Activated CD8-positive, alpha-beta T cell treated with anti-CD3 and anti-CD28 coated beads, Interleukin-2, amount 10 ng/mL, durations not matched to agents 7 days and 5 days (primary cell): ENCODE data around the gene AGPS. TPM values are rescaled to one million over a fixed set of nuclear protein-coding genes. Genes with fewer than 3 reads are reported as not detected.

Source experiments
- ATAC-seq: fragments of 150-1000 bp; cut with Tn5 transposase; one replicate; pipeline ENCODE4 v1.10.0; 2021; ENCODE audit warnings: moderate library complexity
- CTCF ChIA-PET: fragments of 350-600 bp; sonication (Branson Sonifier 250); formaldehyde crosslinking; loops from one replicate; lab custom pipeline; 2021; ENCODE audit warnings: antibody characterized with exemption; lab: Charles Lee
- POLR2A ChIA-PET: fragments of 350-600 bp; sonication (Branson Sonifier 250); formaldehyde crosslinking; loops from one replicate; lab custom pipeline; 2021; ENCODE audit warnings: antibody characterized with exemption; lab: Charles Lee
- DNase-seq: peaks from one replicate; pipeline ENCODE4 v3.0.0-alpha.2; 2020
- H3K27ac Mint-ChIP-seq: one replicate; pipeline ENCODE4 v1.8.0; 2021; ENCODE audit warnings: mild to moderate bottlenecking, mixed read lengths
- H3K27me3 Mint-ChIP-seq: one replicate; pipeline ENCODE4 v1.8.0; 2021; ENCODE audit warnings: low read depth, mixed read lengths
- H3K36me3 Mint-ChIP-seq: one replicate; pipeline ENCODE4 v1.8.0; 2021; ENCODE audit warnings: low read depth, mixed read lengths
- H3K4me1 Mint-ChIP-seq: one replicate; pipeline ENCODE4 v1.8.0; 2021; ENCODE audit warnings: low read depth, mixed read lengths
- H3K4me3 Mint-ChIP-seq: one replicate; pipeline ENCODE4 v1.8.0; 2021; ENCODE audit warnings: mild to moderate bottlenecking, mixed read lengths
- H3K9me3 Mint-ChIP-seq: one replicate; pipeline ENCODE4 v1.8.0; 2022; ENCODE audit warnings: mixed read lengths; ENCODE audit not compliant: insufficient read depth
- total RNA-seq, 2 experiments: library from RNA; stranded (reverse); gene quantifications; one replicate each; pipeline ENCODE4 v1.2.3, GENCODE V29; 2021

Gene AGPS
- total RNA-seq, 2 experiments from 2014 or later: 65.9 to 67.9 TPM

- no peak for DNase-seq
- POLR2A ChIA-PET: interaction anchor here (0.7 to 3.3 kb wide), 7 partner anchors 8 to 243 kb away, joined by 3 to 25 read pairs (median 4); partner anchors contain the start of gene NFE2L2
- H3K9me3 Mint-ChIP-seq: no peaks in the 10 kb centered on the region
- ATAC-seq: no peak
- H3K4me3 Mint-ChIP-seq: peak overlapping the region; percentile 88
- peaks cover 45% of the 10 kb centered on the region for H3K4me1 Mint-ChIP-seq
- peak overlapping the region; percentile 93 for H3K27ac Mint-ChIP-seq
- peaks cover 18% of the 10 kb centered on the region for H3K36me3 Mint-ChIP-seq
- CTCF ChIA-PET: interaction anchor here (0.8 to 5.9 kb wide), 10 partner anchors 24 to 243 kb away, joined by 3 to 42 read pairs (median 6); partner anchors contain the start of gene NFE2L2
- no peaks in the 10 kb centered on the region for H3K27me3 Mint-ChIP-seq
These were observed 676 bp upstream of the AGPS start for GRCh38 chr2:177391822-177392372.

DNA sequence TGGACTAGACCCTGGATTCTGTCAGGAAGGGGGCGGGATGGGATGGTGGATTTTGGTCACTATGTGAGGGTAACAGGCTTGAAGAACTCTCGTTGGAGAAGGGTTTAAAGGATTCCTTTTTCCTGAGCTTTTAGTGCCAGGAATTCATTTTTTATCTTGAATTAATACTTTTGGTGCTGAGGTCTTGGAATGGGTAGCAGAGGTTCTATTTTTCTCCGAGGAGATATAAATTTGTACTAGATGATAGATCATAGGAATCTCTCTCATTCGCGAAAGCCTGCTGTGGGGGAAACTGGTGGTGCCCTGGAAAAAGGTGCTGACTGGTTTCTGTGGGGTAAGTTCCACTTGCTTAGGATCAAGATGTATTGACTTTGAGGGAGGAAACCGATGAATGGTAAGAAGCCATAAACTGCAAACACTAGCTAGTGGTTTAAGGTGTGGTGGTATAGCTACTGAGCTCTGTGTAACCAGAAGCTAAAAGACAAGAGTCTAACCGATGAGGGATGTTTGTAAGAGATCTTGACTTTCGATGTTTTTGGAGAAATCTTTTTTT is 706 bp downstream of the AGPS start:
- Mint-ChIP-seq H3K9me3 (no peaks in the 10 kb centered on the region), H3K27me3 (no peaks in the 10 kb centered on the region), H3K27ac (peak overlapping the region; percentile 93), H3K36me3 (peaks cover 26% of the 10 kb centered on the region), H3K4me3 (peak overlapping the region; percentile 88), H3K4me1 (peaks cover 59% of the 10 kb centered on the region)
- ChIA-PET POLR2A (interaction anchor here (0.7 to 3.3 kb wide), 8 partner anchors 8 to 244 kb away, joined by 3 to 25 read pairs (median 4); partner anchors contain the start of genes HNRNPA3 and NFE2L2), CTCF (interaction anchor here (0.8 to 5.9 kb wide), 12 partner anchors 12 to 244 kb away, joined by 3 to 42 read pairs (median 4); partner anchors contain the start of genes HNRNPA3 and NFE2L2)
- DNase-seq: peak; percentile 25
- ATAC-seq: peak; percentile 29

DNA sequence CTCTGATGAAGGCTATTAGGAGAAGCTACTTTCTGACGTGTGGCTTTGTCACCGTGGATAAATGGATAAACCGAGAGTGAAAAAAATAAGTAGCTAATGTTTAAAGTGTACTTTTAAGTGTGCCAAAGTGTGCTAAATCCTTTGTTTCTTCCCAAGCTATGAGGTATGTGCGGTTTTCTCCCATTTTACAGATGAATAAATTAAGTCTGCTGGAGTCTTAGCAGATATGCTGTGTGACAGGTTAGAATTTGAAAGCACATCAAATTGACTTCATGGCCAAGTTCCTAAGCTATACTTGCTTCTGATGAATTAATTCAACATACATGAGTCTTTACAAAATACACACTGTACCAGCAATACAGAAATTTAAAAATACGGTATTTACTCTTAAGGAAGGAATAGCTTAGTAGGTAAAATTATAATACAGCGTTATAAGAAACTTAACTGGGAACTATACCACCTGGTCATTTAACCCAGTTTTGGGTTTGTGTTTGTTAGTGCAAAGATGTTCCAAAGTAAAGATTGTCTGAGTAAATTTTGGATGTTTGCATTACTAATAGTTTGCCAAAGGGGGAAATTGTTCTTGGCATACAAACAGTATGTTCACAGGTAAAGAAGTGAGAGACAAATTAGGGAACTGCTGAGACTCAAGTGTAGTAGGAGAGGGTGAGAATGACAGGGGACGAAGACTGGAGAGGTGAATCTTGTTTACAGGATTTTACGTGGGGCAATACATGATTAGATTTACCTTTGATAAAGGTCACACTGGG is 1.4 kb downstream of the AGPS start:
- no peak for ATAC-seq
- ChIA-PET CTCF (interaction anchor here (0.8 to 5.9 kb wide), 12 partner anchors 13 to 245 kb away, joined by 3 to 42 read pairs (median 4); partner anchors contain the start of genes HNRNPA3 and NFE2L2), POLR2A (interaction anchor here (0.6 to 3.3 kb wide), 7 partner anchors 8 to 181 kb away, joined by 3 to 25 read pairs (median 3); partner anchors contain the start of genes HNRNPA3 and NFE2L2)
- Mint-ChIP-seq H3K27me3 (no peaks in the 10 kb centered on the region), H3K4me1 (peaks cover 66% of the 10 kb centered on the region), H3K36me3 (peaks cover 26% of the 10 kb centered on the region), H3K27ac (no peak overlapping the region), H3K9me3 (no peaks in the 10 kb centered on the region), H3K4me3 (peak overlapping the region; percentile 88)
- no peak for DNase-seq

- ATAC-seq (no peak), DNase-seq (no peak)
- Mint-ChIP-seq H3K27me3 (no peaks in the 10 kb centered on the region), H3K36me3 (peaks cover 26% of the 10 kb centered on the region), H3K27ac (no peak overlapping the region), H3K4me3 (peak overlapping the region; percentile 2), H3K9me3 (no peaks in the 10 kb centered on the region), H3K4me1 (peaks cover 71% of the 10 kb centered on the region)
- CTCF ChIA-PET: interaction anchor here (1.6 to 5.9 kb wide), 5 partner anchors 21 to 230 kb away, joined by 4 to 42 read pairs (median 11); no protein-coding TSS in a partner anchor
- POLR2A ChIA-PET: interaction anchor here (0.6 to 3.3 kb wide), 3 partner anchors 11 to 168 kb away, joined by 3 to 25 read pairs (median 5); partner anchors contain the start of gene NFE2L2
These were observed 2.0 kb downstream of the AGPS start for GRCh38 chr2:177394594-177394973.

- no peak overlapping the region for H3K4me3 Mint-ChIP-seq
These were observed 2.9 kb downstream of the AGPS start for GRCh38 chr2:177395351-177396065.

GRCh38 chr2:177396703-177397460 is 4.3 kb downstream of the AGPS start:
- peaks cover 22% of the 10 kb centered on the region for H3K36me3 Mint-ChIP-seq
- CTCF ChIA-PET: interaction anchor here (0.9 kb wide), 1 partner anchor 21 kb away, joined by 4 read pairs; no protein-coding TSS in a partner anchor
- POLR2A ChIA-PET: no interaction called here
- H3K4me3 Mint-ChIP-seq: no peak overlapping the region
- H3K4me1 Mint-ChIP-seq: peaks cover 66% of the 10 kb centered on the region
- ATAC-seq (no peak), DNase-seq (no peak)
- H3K9me3 Mint-ChIP-seq: no peaks in the 10 kb centered on the region
- no peak overlapping the region for H3K27ac Mint-ChIP-seq
- H3K27me3 Mint-ChIP-seq: no peaks in the 10 kb centered on the region

More at GRCh38 chr2:177395351-177396065, 2.9 kb downstream of the AGPS start:
- ATAC-seq (no peak), DNase-seq (no peak)
- peaks cover 22% of the 10 kb centered on the region for H3K36me3 Mint-ChIP-seq
- no peaks in the 10 kb centered on the region for H3K27me3 Mint-ChIP-seq
- no peaks in the 10 kb centered on the region for H3K9me3 Mint-ChIP-seq
- peaks cover 70% of the 10 kb centered on the region for H3K4me1 Mint-ChIP-seq
- H3K27ac Mint-ChIP-seq: no peak overlapping the region
- ChIA-PET CTCF (interaction anchor here (1.6 to 5.9 kb wide), 2 partner anchors 59 to 231 kb away, joined by 4 to 37 read pairs; no protein-coding TSS in a partner anchor), POLR2A (no interaction called here)

DNA sequence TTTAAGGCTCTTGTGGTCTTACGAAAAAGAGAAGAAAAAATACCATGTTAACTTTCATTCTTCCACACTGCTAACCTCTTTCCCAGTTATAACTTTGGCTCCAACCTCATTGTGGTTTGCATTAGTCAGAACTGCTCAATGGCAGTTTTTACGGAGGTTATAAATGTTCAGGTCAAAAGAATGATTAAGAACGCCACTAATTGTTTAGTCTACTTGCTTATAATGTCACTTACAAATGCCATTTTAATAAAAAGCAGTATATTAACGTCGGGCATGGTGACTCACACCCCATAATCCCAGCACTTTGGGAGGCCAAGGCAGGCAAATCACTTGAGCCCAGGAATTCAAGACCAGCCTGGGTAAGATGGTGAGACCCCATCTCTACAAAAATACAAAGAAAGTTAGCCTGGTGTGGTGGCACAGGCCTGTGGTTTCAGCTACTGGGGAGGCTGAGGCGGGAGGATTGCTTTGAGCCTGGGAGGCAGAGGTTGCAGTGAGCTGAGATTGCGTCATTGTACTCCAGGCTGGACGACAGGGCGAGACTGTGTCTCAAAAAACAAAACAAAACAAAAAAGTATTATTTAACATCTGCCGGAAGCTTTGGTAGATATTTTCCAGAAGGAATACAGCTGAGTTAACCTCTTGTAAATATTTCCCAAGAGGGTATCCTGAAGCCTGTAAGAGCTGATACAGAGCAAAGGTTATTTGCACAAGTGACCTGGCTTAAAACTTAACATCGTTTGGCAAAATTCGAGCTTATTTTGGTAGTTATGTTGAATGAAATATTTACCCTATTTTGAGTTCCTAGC is 5.1 kb downstream of the AGPS start:
- Mint-ChIP-seq H3K36me3 (peaks cover 22% of the 10 kb centered on the region), H3K4me3 (no peak overlapping the region), H3K4me1 (peaks cover 61% of the 10 kb centered on the region), H3K27me3 (no peaks in the 10 kb centered on the region), H3K9me3 (no peaks in the 10 kb centered on the region), H3K27ac (no peak overlapping the region)
- ATAC-seq (no peak), DNase-seq (no peak)
- POLR2A ChIA-PET: no interaction called here
- CTCF ChIA-PET: interaction anchor here (0.9 to 1.2 kb wide), 4 partner anchors 19 to 232 kb away, joined by 3 to 5 read pairs (median 4); no protein-coding TSS in a partner anchor

DNA sequence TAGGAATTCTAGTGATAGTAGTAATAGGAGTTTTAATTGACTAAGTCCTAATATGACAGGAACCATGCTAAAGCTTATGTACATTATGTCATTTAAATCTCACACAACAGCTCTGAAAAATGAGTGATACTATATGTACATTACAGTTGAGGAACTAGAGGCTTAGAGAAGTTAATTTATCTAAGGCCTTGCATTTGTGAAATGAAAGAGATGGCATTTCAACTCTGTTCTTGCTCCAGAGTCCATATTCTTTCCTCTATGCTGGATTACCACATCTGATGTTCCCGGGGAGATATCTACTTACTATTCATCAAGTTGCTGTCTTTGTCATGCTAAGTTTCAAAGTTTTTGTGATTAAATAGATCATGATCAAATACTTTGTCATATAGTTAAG is 5.7 kb downstream of the AGPS start:
- Mint-ChIP-seq H3K9me3 (no peaks in the 10 kb centered on the region), H3K4me1 (peaks cover 61% of the 10 kb centered on the region), H3K27ac (no peak overlapping the region), H3K4me3 (no peak overlapping the region), H3K36me3 (peaks cover 23% of the 10 kb centered on the region), H3K27me3 (no peaks in the 10 kb centered on the region)
- ChIA-PET POLR2A (no interaction called here), CTCF (interaction anchor here (0.9 to 1.2 kb wide), 4 partner anchors 18 to 233 kb away, joined by 3 to 5 read pairs (median 4); no protein-coding TSS in a partner anchor)
- ATAC-seq: no peak
- DNase-seq: no peak

DNA sequence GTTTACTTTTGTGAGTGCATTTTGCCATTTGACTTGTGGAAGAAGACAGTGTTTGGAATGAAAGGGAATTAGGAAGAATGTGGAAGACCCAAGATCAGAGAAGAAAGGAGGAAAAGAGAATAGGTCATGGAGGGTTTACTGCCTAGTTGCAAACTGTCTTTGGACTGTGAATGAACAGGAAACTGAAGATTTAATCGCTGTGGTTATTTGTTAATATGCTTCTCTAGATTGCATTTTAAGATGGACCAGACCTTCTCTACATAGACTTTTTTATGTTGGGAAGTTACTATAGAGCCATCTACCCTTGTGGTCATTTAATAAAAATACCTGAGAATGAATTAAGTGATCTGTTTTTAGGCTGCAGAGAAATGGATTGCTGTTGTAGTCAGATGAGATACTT is 6.2 kb downstream of the AGPS start:
- ChIA-PET CTCF (interaction anchor here (1.0 kb wide), 1 partner anchor 234 kb away, joined by 3 read pairs; no protein-coding TSS in a partner anchor), POLR2A (no interaction called here)
- Mint-ChIP-seq H3K27me3 (no peaks in the 10 kb centered on the region), H3K4me3 (no peak overlapping the region), H3K27ac (no peak overlapping the region), H3K4me1 (peaks cover 56% of the 10 kb centered on the region), H3K36me3 (peaks cover 22% of the 10 kb centered on the region), H3K9me3 (no peaks in the 10 kb centered on the region)
- ATAC-seq (no peak), DNase-seq (no peak)

GRCh38 chr2:177399376-177399775 is 6.8 kb downstream of the AGPS start:
- DNase-seq (no peak), ATAC-seq (no peak)
- Mint-ChIP-seq H3K27ac (no peak overlapping the region), H3K27me3 (no peaks in the 10 kb centered on the region), H3K4me1 (peaks cover 52% of the 10 kb centered on the region), H3K4me3 (no peak overlapping the region), H3K9me3 (no peaks in the 10 kb centered on the region), H3K36me3 (peaks cover 19% of the 10 kb centered on the region)
- ChIA-PET POLR2A (no interaction called here), CTCF (no interaction called here)
